Stimulated activated CD8-positive, alpha-beta memory T cell treated with anti-CD3 and anti-CD28 coated beads, Interleukin-15, amount 100 ng/mL, for 48 hours (primary cell): ENCODE measurements around the gene C22orf39.
"Not testable (repeated sequence)": the region's sequence is repeated elsewhere in the genome, so short reads cannot be mapped to it uniquely, and the experiment has no call there.

Source experiments
- DNase-seq, 2 donors: peaks; one replicate each; pipeline ENCODE4 v3.0.0-alpha.2; 2020; ENCODE audit warnings: low read depth in 2 of 2

Gene C22orf39

DNA sequence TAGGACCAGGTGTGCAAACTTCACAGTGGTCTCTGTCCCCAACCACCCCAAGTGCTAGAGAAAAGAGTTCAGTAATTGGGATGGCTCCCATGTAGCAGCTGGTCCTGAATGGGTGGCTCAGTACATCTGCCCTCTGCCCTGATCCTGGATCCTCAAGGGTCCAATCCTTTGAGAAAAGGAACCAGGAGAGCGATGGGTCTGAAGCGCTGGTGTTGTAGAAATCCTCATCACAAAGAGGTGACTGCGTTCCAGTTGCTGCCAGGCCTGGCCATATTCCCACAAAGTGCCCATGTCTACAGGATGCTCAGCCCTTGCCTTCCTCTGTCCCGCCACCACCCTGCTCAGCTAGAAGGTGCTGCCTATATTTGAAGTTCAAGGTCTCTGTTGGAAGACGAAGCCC is 6.2 kb upstream of the C22orf39 start:
- no peak for DNase-seq

DNA sequence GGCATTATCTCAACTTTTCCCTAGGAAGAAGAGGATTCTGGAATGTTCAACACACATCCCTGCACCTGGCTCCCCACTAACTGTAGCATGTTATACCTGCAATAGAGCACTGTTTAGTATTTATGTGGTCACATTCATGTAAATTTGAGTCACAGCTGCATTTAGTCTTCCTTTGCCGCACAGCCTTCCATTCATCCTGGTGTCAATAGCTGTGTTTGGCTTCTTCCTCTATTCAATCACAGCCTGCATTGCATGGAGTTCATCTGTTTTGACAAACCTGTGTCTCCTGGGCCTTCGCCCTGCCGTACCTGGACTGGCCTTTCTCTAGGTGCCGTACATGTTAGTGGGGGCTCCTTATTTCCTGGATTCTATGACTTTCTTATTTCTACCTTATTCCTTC is 4.1 kb upstream of the C22orf39 start:
- DNase-seq = no peak

DNA sequence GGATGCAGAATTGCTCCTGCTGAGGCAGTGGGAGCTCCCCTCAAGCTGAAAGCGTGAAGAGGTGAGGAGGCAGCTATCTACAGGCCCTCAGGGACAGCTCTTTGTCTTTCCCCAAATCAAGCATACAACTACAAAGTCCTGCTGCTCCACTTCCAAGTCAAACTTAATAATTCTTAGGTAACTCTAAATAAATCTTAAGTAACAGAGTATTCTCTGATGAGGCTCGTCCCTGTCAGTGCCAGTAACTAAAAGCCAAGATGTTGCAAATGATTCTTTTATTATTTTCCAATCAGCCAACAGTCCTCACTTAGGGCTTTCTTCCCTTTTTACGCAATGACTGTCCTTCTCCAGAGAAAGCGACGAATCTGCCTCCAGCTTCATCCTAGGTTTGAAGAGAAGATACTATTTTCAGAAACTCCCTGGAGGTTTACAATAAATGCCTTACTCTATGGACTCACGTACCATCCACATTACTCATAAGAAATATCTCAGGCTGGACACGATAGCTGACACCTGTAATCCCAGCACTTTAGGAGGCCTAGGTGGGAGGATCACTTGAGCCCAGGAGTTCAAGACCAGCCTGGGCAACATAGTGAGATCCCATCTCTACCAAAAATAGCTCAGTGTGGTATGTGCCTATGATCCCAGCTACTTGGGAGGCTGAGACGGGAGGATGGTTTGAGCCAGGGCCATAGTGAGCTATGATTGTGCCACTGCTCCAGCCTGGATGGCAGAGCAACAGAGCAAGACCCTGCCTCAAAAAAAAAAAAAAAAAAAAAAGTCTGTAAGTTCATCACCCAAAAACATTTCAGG is 3.1 kb upstream of the C22orf39 start:
- DNase-seq = no peak

DNA sequence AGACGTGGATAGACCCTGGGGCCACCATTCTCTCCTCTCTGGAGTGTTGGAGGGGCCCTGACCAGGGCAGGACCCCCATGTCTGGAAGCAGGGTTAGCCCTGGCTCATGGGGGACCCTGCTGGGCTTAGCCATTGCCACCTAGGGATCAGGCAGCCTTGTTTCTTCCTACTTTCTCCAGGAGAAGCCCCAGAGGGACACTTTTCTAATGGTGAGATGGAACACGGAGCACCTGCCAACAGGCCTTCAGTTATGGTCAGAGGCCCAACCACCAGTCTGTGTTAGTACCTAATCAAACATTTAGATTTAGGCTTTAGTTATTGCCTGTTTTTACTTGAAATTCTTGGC is 1.9 kb upstream of the C22orf39 start:
- DNase-seq = no peak

DNA sequence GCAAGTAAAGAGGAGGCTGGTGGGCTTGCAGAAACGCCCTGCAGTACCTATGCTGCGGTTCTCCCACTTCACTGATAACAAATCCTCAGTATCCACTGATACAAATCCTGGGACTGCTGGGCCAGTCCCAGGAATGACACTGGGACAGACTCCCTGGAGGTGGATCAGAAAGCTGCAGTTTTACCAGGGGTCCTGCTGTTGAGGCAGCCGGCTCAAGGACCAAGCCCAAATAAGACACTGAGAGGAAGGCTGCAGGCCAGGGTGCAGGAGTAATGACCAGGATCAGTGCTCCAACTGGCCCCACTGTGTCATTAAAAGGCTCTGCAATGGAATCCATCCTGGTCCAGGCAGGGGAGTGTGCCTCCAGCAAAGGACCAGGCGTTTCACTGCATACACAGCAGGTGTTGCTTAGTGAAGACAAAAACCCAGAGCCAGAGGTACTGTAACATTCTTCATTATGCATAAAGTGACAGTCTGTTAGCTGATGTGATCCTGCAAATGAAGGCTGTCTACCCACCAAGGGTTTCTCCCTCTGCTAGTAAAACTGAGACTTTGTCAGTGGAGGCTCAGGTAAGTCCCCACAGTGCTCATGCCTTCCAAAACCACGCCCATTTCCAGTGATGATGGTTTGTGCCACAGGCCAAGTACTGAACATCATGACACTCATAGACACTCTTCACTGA is 1.4 kb upstream of the C22orf39 start:
- DNase-seq = peak in 1 of 2 donors; percentile 49

DNA sequence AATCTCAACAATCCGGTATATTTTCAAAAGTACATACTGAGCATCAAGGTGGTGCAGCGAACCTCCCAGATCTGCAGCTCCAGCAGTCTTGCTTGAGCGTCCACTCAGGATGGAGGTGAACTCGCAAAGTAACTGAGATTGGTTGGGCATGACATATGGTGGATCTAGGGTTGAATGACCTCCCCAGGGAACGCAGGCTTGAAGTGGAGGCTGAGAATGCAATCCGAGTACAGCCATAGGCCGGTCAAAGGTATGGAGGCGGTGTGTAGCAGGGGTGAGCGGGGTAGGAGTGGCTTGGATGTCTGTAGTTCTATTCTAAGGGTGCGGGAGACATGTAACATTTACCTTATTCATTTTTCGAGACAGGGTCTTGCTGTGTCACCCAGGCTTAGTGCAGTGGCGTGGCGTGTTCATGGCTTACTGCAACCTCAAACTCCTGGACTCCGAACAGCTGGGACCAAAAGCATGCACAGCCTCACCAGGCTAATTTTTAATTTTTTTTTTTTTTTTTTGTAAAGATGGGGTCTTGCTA is 631 bp upstream of the C22orf39 start:
- no peak for DNase-seq

DNA sequence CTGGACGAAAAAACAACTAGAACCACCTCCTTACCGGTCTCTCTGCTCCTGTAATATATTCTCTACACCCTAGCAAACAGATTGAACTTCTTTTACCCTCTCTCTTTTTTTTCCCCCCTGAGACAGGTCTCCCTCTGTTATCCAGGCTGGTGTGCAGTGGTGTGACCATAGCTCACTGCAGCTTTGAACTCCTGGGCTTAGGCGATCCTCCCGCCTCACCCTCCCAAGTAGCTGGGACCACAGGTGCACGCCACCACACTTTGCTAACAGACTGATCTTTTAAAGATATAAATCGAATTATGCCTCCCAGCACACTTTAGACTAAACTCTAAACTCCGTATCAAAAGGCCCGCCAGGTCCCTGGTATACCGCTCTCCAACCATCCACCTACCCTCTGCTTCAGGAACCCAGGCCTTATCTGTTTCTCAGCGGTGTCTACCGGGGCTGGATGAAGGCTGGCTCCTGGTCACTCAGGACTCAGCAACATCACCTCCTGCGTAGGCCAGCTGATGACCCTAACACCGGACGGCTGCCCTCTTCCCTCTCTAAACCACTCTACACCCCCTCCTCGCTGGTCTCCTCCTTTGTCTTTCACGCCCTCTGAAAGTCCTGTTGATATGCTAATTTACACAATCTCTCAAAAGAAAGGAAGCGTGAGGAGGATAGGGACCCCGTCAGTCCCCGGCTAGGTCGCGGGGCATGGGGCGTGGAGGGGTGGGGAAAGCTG is 745 bp downstream of the C22orf39 start:
- no peak for DNase-seq

DNA sequence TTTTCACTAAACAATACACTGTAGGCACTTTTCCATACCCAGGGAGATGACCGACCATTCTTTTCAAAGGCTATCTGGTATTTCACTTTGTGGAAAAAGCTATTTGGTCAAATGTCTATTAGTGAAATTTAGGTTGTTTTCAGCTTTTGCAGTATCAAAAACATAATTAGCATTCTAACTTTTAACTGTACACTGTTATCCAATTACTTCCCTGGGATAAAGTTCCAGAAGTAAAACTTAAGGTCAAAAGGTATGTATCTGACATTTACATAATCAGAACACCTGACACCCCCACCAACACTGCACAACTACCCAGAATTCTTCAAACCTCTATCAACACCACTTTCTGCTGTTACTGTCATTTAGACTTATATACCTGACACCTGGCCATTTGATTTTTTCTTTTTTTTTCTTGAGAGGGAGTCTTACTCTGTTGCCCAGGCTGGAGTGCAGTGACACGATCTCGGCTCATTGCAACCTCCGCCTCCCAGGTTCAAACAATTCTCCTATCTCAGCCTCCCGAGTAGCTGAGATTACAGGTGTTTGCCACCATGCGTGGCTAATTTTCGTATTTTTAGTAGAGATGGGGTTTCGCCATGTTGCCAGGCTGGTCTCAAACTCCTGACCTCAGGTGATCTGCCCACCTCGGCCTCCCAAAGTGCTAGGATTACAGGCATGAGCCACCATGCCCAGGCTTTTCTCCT is 2.1 kb downstream of the C22orf39 start:
- not testable (repeated sequence) for DNase-seq

DNA sequence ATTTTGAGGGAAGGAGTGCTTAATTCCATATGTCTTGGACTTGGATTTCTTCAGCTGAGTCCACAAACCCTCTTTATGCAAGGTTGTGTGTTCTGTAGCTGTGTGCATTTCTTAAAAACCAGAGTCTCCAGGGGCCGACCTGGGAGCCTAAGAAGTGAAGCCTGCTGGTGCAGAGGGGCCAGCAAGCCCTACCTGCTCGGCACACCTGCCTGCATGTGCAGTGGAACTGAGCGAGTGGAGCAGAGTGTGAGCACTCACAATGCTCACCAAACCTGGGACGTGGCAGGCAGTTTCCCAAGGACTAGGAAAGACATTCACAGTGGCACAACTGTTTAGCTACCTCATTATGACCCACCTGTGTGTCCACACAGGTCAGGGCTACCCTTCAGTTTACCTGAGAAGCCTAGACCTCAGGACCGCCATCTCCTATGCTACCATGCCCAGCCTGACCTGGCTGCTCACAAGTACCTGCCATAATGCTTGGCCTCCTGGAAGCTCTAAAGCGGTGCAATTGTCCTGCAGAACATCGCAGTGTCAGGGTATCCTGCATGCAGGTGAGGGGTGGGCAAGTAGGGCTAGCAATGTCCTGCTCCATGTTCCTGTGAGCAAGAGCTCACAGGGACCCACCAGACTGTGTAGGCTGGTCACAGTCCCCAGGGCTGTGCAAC is 3.8 kb downstream of the C22orf39 start:
- no peak for DNase-seq

DNA sequence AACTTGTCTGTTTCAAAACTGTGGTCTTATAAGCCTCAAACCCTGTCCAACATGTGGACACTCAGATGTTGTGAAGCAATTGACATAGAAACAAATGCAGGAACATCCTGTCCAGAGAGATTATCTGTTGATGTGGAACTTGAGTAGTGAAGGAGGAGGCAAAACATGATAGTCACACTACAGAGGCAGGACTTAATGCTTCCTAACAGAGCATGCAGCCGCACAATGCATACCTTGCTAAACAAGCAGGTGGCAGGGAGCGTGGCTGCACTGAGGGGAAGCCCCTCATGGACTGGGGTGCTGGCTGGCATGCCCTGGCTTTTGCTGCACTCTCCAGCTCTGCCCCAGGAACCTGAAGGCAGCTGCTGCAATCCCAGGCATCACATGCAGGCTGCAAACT is 5.3 kb downstream of the C22orf39 start:
- no peak for DNase-seq

DNA sequence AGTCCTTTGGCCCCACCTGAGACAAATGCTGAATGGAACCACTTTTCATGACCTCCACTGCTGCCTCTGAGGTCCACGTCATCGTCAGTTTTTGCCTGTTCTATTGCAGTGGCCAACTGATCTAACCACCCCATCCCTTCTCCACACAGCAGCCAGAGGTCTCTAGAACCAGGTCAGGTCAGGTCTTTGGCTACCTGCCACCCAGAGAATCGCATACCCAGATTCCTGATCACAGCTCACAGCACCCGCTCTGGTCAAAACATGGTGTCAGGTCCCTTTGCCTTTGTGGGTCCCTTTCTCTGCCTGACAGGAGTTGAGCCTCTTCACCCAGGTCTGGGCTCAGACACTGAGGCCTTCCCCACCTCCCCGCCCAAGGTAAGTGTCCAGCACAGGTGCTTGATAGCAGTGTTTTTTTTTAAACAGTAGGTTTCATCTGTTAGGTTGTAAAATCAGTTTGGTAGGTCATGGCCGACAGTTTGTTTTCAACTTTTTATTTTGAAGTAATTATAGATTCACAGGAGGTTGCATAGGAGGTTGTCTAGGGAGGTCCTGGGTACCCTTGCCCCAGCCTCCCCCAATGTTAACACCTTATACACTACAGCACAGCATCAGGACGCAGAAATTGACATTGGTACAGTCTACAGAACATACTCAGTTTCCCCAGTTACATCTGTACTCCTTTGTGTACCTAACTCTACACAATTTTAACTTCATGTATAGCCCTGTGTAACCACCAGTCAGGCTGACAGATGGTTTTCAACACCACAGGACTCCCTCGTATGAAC is 6.9 kb downstream of the C22orf39 start:
- DNase-seq = no peak

DNA sequence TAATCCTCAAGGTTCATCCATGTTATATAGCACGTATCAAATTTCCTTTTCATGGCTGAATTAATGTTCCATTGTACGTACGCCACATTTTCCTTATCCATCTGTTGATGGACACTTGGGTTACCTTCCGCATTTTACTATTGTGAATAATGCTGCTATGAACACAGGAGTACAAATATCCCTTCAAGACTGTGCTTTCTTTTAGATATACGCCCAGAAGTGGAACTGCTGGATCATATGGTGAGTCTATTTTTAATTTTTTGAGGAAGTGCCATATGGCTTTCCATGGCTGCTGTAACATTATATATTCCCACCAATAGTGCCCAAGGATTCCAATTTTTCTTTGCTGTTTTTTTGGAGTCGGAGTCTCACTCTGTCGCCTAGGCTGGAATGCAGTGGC is 9.2 kb downstream of the C22orf39 start:
- DNase-seq = no peak

DNA sequence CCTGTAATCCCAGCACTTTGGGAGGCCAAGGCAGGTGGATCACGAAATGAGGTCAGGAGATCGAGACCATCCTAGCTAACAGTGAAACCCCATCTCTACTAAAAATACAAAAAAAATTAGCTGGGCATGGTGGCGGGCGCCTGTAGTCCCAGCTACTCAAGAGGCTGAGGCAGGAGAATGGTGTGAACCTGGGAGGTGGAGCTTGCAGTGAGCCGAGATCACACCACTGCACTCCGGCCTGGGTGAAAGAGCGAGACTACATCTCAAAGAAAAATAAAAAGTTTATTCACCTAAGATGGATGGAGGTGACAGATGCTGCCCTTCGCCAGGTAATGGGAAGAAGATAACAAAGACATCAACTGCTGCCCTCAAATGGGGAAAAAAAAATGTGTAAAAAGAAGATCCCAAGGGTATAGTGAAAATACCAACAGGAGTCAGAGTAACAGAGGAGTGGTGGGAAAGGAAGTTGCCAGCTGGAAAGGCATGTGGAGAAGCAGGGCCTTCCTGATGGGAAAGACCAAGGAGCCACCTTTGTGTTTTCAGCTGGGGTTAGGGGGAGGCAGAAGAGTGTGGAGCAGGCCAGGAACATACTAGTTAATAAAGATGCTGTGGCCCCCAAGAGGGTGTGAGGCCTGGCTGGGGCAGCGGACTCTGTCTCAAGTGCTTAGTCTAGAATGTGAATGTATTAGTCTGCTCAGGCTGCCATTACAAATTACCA is 10.9 kb downstream of the C22orf39 start:
- DNase-seq = not testable (repeated sequence)

DNA sequence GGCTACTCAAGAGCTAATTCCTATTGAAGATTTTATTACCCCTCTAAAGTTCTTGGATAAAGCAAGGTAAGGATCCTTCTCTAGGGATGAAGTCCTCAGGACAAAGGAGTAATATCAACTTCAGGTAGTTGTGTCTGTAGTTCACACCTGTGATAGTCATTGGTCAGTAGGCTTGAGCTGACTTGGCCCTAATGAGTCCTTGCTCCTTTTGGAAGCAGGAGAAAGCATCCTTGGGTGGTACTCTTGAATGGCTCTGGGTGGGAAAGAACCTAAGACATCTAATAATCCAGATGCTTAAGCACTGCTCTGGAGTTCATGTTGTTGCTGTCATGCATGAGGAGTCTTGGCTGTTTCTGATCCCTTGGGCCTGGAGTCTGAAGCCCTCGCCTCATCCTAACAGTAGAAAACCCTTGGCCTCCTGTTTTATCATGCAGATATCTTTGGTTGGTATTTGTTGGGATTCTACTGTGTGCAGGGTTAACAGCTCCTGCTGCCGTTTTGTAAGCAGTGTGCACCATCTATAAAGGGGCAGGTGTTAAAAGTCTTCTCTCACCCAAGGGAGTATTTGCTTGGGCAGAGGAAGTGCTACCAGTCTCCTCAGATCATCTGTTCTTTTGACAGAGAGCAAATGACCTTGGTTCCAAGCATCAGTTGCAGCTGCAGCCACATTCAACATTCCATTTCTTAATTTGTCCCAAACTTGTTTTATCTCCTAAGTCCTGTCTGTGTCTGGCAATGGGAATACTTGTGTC is 12.5 kb downstream of the C22orf39 start:
- no peak for DNase-seq

DNA sequence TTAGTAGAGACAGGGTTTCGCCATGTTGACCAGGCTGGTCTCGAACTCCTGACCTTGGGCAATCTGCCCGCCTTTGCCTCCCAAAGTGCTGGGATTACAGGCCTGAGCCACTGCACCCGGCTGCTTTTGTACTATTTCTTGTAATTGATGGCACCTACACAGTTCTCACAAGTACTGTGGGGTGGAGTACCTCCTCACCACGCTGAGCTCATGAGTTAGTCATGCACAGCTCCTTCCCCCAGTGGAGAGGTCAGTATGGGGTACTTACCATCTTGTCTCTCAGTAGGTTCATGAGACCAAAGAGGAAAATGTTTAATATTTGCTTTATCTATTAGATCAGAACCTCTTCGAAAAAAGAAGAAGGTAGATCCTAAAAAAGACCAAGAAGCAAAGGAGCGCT is 13.1 kb downstream of the C22orf39 start:
- no peak for DNase-seq

DNA sequence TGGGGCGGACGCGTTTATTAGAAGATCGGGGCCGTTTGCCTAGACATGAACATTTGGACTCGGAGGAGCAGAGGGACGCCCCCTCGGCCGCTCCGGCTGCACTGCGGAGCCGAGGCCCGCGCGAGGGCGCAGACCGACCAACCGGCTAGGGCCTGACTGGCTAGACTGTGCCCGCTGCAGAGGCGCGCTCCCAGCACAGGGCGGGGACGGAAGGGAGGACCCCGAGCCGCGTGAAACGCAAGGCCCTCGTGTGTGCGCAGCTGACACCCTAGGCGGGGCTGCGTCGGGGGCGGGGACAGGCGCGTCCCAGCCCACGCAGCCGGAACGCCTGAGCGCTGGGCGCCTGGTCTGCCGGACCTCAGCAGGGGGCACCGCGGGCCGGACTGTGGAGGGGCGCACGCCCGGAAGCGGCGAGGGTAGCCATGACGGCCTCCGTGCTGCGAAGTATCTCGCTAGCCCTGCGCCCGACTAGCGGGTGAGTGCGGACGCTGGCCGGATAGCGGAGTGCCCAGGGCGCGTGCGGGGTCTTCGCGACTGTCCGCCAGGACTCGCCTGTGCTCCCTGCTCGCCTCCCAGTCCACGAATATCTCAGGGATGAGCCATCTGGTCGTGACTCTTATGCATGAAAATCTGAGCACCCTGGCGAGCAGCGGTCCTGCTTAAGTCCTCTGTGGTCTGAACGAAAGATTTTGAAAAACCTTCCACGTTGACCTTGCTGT is 15.2 kb downstream of the C22orf39 start, which contains the start of gene MRPL40:
MRPL40 (plus strand) TSS at position 413 of the 719 bp plus-strand sequence; CDS start at position 423, 10 bp downstream.
- DNase-seq = peak; percentile 90 to 93

DNA sequence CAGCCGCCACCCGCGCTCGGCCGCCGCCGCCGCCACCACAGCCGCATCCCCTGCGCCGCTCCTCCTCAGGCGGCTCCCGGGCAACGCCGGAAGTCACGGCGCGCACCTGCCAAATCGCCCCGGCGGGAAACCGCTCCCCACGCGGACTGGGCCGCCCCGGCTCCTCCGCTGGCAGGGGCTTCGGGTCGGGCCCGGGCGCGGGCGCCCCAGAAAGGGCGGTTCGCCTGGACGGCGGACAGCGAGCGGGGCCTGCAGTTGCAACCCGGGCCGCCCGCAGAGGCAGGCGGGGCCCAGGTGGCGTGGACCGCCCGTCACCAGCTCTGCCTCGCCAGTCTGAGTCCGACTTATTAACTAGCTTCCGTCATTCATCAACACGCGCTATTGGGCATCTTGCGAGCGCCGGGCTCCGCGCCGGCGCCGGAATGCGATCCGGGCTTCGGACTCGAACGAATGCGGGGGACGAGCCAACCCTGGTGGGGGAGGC is 15.8 kb downstream of the C22orf39 start, which contains the start of gene HIRA:
HIRA (minus strand) TSS at position 85 of the 484 bp plus-strand sequence. CDS start 257 bp downstream, outside the sequence.
- peak; percentile 77 to 81 for DNase-seq
